OCI-LY7 (cell line): Measurements from ENCODE around the gene ATG10. TPM values are rescaled to one million over a fixed set of nuclear protein-coding genes. Genes with fewer than 3 reads are reported as not detected.

Source experiments
- BruUV-seq: library from RNA; stranded (reverse); fragments of 400-500 nt; replicated peaks from 2 replicates; lab custom pipeline; 2021; lab: Mats Ljungman, UMichigan
- CTCF ChIA-PET: fragments of 300-600 bp; sonication (Branson Sonifier 250); formaldehyde crosslinking; loops from one replicate; lab custom pipeline; 2022; ENCODE audit warnings: antibody characterized with exemption; ENCODE audit not compliant: unreplicated experiment; lab: Charles Lee
- POLR2A ChIA-PET: fragments of 300-600 bp; sonication (Branson Sonifier 250); formaldehyde crosslinking; loops from one replicate; lab custom pipeline; 2022; ENCODE audit warnings: antibody characterized with exemption; lab: Charles Lee
- DNase-seq: peaks from one replicate; pipeline ENCODE4 v3.0.0-alpha.2; 2015; ENCODE audit warnings: low spot score
- H2AFZ ChIP-seq: fragments of 200-600 bp; sonication (generic), shearing (Covaris generic); 2 replicates; pipeline ENCODE4 v1.6.1; 2014; ENCODE audit warnings: mild to moderate bottlenecking, antibody characterized with exemption, low read length, moderate library complexity
- H3K27ac ChIP-seq: fragments of 200-600 bp; sonication (generic); 2 replicates; pipeline ENCODE4 v1.5.1; 2014; ENCODE audit warnings: mixed run types, low read depth, mild to moderate bottlenecking, moderate library complexity, low read length, inconsistent platforms; ENCODE audit not compliant: poor library complexity, severe bottlenecking
- H3K36me3 ChIP-seq: fragments of 200-600 bp; sonication (generic); 2 replicates; pipeline ENCODE4 v1.6.1; 2014; ENCODE audit warnings: mild to moderate bottlenecking, antibody characterized with exemption, low read length, moderate library complexity, mixed read lengths; ENCODE audit not compliant: insufficient read depth
- H3K4me1 ChIP-seq: fragments of 200-600 bp; sonication (generic); 2 replicates; pipeline ENCODE4 v1.5.1; 2014; ENCODE audit warnings: mild to moderate bottlenecking, low read length; ENCODE audit not compliant: insufficient read depth, poor library complexity, severe bottlenecking
- H3K4me2 ChIP-seq: fragments of 200-600 bp; sonication (generic); 2 replicates; pipeline ENCODE4 v1.6.1; 2014; ENCODE audit warnings: mild to moderate bottlenecking, low read length
- H3K4me3 ChIP-seq: fragments of 200-600 bp; sonication (generic); 2 replicates; pipeline ENCODE4 v1.5.1; 2014; ENCODE audit warnings: mild to moderate bottlenecking, low read depth, low read length; ENCODE audit not compliant: poor library complexity, severe bottlenecking
- H3K79me2 ChIP-seq: fragments of 200-600 bp; sonication (generic); 2 replicates; pipeline ENCODE4 v1.6.1; 2016; ENCODE audit warnings: low read depth, mild to moderate bottlenecking, low read length, moderate library complexity, mixed read lengths; ENCODE audit not compliant: insufficient read depth
- H3K9me2 ChIP-seq: fragments of 200-600 bp; sonication (generic); 2 replicates; pipeline ENCODE4 v1.6.1; 2016; ENCODE audit warnings: mild to moderate bottlenecking, low read length, mixed read lengths; ENCODE audit not compliant: insufficient read depth
- H3K9me3 ChIP-seq: fragments of 200-600 bp; sonication (generic); 2 replicates; pipeline ENCODE4 v1.6.1; 2014; ENCODE audit warnings: mild to moderate bottlenecking, mixed run types, low read length, mixed read lengths
- H4K20me1 ChIP-seq: fragments of 200-600 bp; sonication (generic); 2 replicates; pipeline ENCODE4 v1.6.1; 2014; ENCODE audit warnings: mild to moderate bottlenecking, antibody characterized with exemption, low read length, moderate library complexity, mixed read lengths; ENCODE audit not compliant: insufficient read depth
- EZH2phosphoT487 ChIP-seq: fragments of 200-600 bp; sonication (generic); IDR thresholded peaks from 2 replicates; pipeline ENCODE4 v1.6.1; 2018; ENCODE audit warnings: low read depth, borderline replicate concordance, mild to moderate bottlenecking, mixed run types, antibody characterized with exemption, low read length, moderate library complexity, mixed read lengths
- intact Hi-C: fragments of 100-400 bp; cut with micrococcal nuclease; formaldehyde crosslinking; loops from one replicate; pipeline ENCODE4 v1.10.0; 2022; ENCODE audit not compliant: unreplicated experiment
- total RNA-seq, 2 experiments: library from RNA; depleted of rRNA in 1 of 2; stranded (reverse); fragments of >200 nt in 1 of 2; shearing (Covaris generic) in 1 of 2; gene quantifications; 2 replicates each; pipeline ENCODE4 v1.2.3, GENCODE V29; 2014 to 2022
- TF ChIP-seq, protein P1 (sequence below): fragments of 200-600 bp; sonication (generic); conservative IDR thresholded peaks from 2 replicates; pipeline ENCODE4 v1.5.1; 2014; ENCODE audit warnings: mild to moderate bottlenecking, antibody characterized with exemption, low read length, moderate library complexity, mixed read lengths

ATG10 gene
- total RNA-seq, 2 experiments from 2014 or later = 5.4 to 14.8 TPM

DNA sequence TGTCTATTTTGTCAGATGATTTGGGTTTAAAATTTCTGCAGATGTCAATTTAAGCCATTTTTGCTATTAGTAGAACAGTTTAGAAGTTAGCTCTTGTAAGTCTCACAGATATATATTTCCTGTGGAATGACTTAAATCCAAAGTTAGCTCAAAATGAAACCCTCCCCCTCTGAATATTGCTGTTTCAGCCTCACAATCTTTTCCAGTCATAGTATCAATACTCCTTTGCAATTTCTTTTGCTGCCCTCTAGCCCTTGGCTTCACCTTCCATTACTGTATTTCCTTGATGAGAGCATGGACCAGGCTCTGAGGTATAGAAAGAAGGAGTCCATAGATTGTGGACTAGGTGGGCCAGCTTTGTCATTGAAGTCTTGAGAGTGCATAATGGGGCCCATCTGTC lies 124.4 kb downstream of the ATG10 start:
- BruUV-seq = no TSS peak
- no peak overlapping the region for H3K4me3 ChIP-seq
- no peaks in the 10 kb centered on the region for H3K36me3 ChIP-seq
- no peaks in the 10 kb centered on the region for H3K79me2 ChIP-seq
- ChIA-PET POLR2A (interaction anchor here (0.6 kb wide), 1 partner anchor 18 kb away, joined by 3 read pairs; no protein-coding TSS in a partner anchor), CTCF (no interaction called here)
- no peak overlapping the region for H3K4me2 ChIP-seq
- no peak for TF ChIP-seq EZH2phosphoT487
- TF ChIP-seq, protein P1, sequence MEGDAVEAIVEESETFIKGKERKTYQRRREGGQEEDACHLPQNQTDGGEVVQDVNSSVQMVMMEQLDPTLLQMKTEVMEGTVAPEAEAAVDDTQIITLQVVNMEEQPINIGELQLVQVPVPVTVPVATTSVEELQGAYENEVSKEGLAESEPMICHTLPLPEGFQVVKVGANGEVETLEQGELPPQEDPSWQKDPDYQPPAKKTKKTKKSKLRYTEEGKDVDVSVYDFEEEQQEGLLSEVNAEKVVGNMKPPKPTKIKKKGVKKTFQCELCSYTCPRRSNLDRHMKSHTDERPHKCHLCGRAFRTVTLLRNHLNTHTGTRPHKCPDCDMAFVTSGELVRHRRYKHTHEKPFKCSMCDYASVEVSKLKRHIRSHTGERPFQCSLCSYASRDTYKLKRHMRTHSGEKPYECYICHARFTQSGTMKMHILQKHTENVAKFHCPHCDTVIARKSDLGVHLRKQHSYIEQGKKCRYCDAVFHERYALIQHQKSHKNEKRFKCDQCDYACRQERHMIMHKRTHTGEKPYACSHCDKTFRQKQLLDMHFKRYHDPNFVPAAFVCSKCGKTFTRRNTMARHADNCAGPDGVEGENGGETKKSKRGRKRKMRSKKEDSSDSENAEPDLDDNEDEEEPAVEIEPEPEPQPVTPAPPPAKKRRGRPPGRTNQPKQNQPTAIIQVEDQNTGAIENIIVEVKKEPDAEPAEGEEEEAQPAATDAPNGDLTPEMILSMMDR = no peak
- peaks cover 13% of the 10 kb centered on the region; the same call in 1 of the 2 replicates for H3K9me3 ChIP-seq
- no peak overlapping the region for H2AFZ ChIP-seq
- no peaks in the 10 kb centered on the region for H3K4me1 ChIP-seq
- H4K20me1 ChIP-seq = no peaks in the 10 kb centered on the region
- H3K27ac ChIP-seq = no peak overlapping the region
- no peaks in the 10 kb centered on the region for H3K9me2 ChIP-seq
- intact Hi-C loops = no loop called here
- no peak for DNase-seq

DNA sequence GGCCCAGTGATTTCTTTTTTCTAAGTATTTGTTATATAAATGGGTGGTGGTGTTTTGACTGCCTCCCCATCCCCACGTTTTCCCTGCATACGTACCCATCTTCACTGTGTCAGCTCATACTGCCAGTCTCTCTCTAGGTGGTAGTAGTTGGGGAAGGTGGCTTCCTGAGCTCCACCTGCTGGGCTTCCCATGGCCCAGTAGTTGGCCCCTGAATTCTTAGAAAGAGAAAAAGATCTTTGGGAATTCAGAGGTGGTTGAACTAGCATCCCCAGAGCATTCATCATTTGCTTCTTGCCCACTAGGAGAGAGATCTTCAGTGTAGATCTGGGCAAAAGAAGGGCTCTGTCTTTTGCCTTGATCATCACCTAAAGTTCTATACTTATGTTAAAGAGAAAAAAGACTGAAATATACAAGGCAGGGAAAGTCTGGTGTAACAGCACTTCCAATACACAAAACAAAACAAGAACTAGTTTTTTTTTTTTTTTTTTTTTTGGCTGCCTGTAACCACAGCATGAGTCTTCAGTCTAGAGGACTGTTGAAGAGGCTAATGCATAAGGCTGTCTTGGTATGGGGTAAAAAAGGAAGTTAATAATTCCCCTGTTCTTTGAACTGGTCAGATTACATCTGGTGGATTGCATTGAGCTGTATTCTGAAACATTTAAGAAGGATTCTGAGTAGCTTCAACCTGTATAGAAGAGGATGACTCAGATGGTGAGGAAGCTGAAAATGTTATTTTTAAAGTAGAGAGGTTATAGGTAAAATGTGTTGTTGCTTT lies 128.7 kb downstream of the ATG10 start:
- intact Hi-C loops = loop anchor here (10.0 kb wide), 1 partner anchor 124 kb away; no protein-coding TSS in a partner anchor
- Histone ChIP-seq H3K27ac (no peak overlapping the region), H2AFZ (no peak overlapping the region), H4K20me1 (no peaks in the 10 kb centered on the region), H3K79me2 (no peaks in the 10 kb centered on the region), H3K36me3 (no peaks in the 10 kb centered on the region), H3K9me2 (no peaks in the 10 kb centered on the region), H3K4me2 (no peak overlapping the region), H3K9me3 (no peaks in the 10 kb centered on the region), H3K4me1 (no peaks in the 10 kb centered on the region), H3K4me3 (no peak overlapping the region)
- BruUV-seq = no TSS peak
- no peak for TF ChIP-seq EZH2phosphoT487
- TF ChIP-seq, protein P1 = no peak
- ChIA-PET POLR2A (interaction anchor here (1.0 to 1.1 kb wide), 2 partner anchors 9 to 276 kb away, joined by 3 to 5 read pairs; no protein-coding TSS in a partner anchor), CTCF (no interaction called here)
- no peak for DNase-seq

- Histone ChIP-seq H3K4me2 (no peak overlapping the region), H2AFZ (no peak overlapping the region), H4K20me1 (no peaks in the 10 kb centered on the region; the same call in 1 of the 2 replicates), H3K27ac (no peak overlapping the region), H3K9me2 (no peaks in the 10 kb centered on the region), H3K9me3 (no peaks in the 10 kb centered on the region), H3K79me2 (no peaks in the 10 kb centered on the region), H3K36me3 (no peaks in the 10 kb centered on the region), H3K4me1 (no peaks in the 10 kb centered on the region), H3K4me3 (no peak overlapping the region)
- ChIA-PET POLR2A (interaction anchor here (1.2 kb wide), 1 partner anchor 34 kb away, joined by 4 read pairs; no protein-coding TSS in a partner anchor), CTCF (no interaction called here)
- DNase-seq = no peak
- no peak for TF ChIP-seq EZH2phosphoT487
- TF ChIP-seq, protein P1 = no peak
- no TSS peak for BruUV-seq
- intact Hi-C loops = loop anchor here (10.0 kb wide), 1 partner anchor 120 kb away; no protein-coding TSS in a partner anchor
Observed at GRCh38 chr5:82104872-82105271, 133.0 kb downstream of the ATG10 start.
